Stomach (tissue), 9 donors: ENCODE data around the gene VANGL1. TPM values are rescaled to one million over a fixed set of nuclear protein-coding genes. Genes with fewer than 3 reads are reported as not detected.

Experiments used
- DNase-seq, 2 donors: peaks; one replicate each; pipeline versions ENCODE4 v3.0.0 to v3.0.0-alpha.2; 2013 to 2019
- H3K27ac ChIP-seq, 5 donors: fragments of 200-600 bp in 4 of 5; sonication (generic) in 4 of 5; one replicate each; pipeline ENCODE4 v1.5.1; 2013 to 2019; ENCODE audit warnings: mild to moderate bottlenecking in 1 of 5, moderate library complexity in 1 of 5
- H3K27me3 ChIP-seq, 3 donors: fragments of 200-600 bp; sonication (generic); one replicate each; pipeline ENCODE4 v1.5.1; 2017 to 2019; ENCODE audit warnings: mixed run types in 1 of 3
- H3K36me3 ChIP-seq, 4 donors: fragments of 200-600 bp; sonication (generic); 1 replicate in 3 of 4; 2 replicates in 1 of 4; pipeline ENCODE4 v1.5.1; 2016 to 2019
- H3K4me1 ChIP-seq, 4 donors: fragments of 200-600 bp; sonication (generic); one replicate each; pipeline ENCODE4 v1.5.1; 2016 to 2019
- H3K4me3 ChIP-seq, 4 donors: fragments of 200-600 bp; sonication (generic) in 3 of 4; one replicate each; pipeline ENCODE4 v1.5.1; 2016 to 2019; ENCODE audit warnings: mild to moderate bottlenecking in 1 of 4
- H3K9me3 ChIP-seq, 4 donors: fragments of 200-600 bp; sonication (generic); one replicate each; pipeline ENCODE4 v1.5.1; 2016 to 2019
- EP300 ChIP-seq: sonication (generic); formaldehyde crosslinking; IDR thresholded peaks from one replicate; pipeline ENCODE4 v1.6.1; 2017; ENCODE audit warnings: antibody characterized with exemption
- POLR2A ChIP-seq, 4 donors: fragments of 450-650 bp; IDR thresholded peaks; one replicate each; pipeline ENCODE4 v1.6.1; 2016; ENCODE audit warnings: antibody characterized with exemption in 4 of 4, control low read depth in 2 of 4, mild to moderate bottlenecking in 1 of 4, moderate library complexity in 1 of 4
- POLR2AphosphoS5 ChIP-seq, 3 donors: sonication (generic); formaldehyde crosslinking; IDR thresholded peaks; one replicate each; pipeline ENCODE4 v1.6.1; 2016; ENCODE audit warnings: antibody characterized with exemption in 3 of 3
- WGBS, 5 donors: extraction: QIAGEN DNeasy Blood & Tissue Kit in 3 of 5; methylation state at CpG; one replicate each; pipeline versions ENCODE4 v1.1.5 to v1.1.7; 2013 to 2018; 5-methylcytosine and 5-hydroxymethylcytosine counted together
- intact Hi-C: fragments of 100-400 bp; cut with DNase I; formaldehyde crosslinking; loops from one replicate; pipeline ENCODE4 v1.15.1; 2023; ENCODE audit warnings: low total_unique reads
- polyA plus RNA-seq, 3 donors: library from polyadenylated mRNA; stranded (reverse); fragments of 200-250 nt; gene quantifications; one replicate each; pipeline ENCODE4 v1.2.3, GENCODE V29; 2013
- total RNA-seq, 5 donors: library from RNA; depleted of rRNA; stranded (reverse); fragments of >200 nt; gene quantifications; one replicate each; pipeline versions ENCODE4 v1.1.0 to v1.2.3, GENCODE V29; 2014 to 2016
- TF ChIP-seq, protein P1 (sequence below), 7 experiments: fragments of 450-650 bp in 4 of 7; fragments of 200-600 bp in 3 of 7; sonication (generic) in 3 of 7; IDR thresholded peaks; one replicate each; pipeline ENCODE4 v1.5.1; 2016 to 2019; ENCODE audit warnings: antibody characterized with exemption in 7 of 7, control low read depth in 2 of 7, mild to moderate bottlenecking in 1 of 7
- donor health status: healthy with polysubstance abuse.
- donor health status: Bipolar disorder and iron deficiency.
- donor health status: healthy.

The VANGL1 gene
- total and polyA plus RNA-seq, 8 donors: 1.4 to 9.4 (median 4.7) TPM

DNA sequence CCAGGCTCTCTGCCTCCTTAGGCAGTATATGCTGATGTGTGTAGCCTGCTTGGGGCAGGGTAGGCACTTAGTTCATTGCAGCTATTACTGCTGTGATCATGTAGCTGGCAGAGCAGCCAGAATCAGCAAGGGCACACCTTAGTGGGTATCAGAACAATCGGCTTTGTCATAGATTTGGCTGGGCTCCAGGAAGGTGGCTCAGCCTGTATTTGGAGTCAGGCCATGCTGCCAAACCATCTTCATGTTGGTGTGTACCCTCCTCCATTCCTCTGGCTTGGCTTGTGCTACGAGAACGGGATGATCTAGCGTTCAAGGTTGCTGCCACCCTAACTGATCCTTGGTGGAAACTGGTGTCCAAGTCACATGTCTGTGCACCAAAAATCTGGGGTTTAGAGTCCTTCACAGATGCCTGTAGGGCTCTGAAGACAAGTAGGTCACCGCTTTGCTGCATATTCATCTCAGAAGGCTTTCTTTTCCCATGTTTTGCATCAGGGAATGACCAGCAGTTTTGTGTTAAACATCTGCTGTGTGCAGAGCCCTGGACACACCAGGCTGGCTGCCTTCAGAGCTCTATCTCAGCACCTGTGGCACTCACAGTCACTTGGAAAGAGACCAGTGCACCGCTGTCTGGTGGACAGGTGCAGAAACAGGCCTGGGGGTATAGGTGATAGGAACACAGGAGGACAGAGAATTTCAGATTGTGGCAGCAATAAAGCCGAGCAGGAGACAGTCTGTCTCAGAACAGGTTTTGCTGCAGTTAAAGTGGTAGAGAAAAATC lies 23.7 kb downstream of the VANGL1 start:
- Histone ChIP-seq H3K9me3 (no peaks in the 10 kb centered on the region), H3K36me3 (peaks cover 10 to 73% (median 61%) of the 10 kb centered on the region in 4 donors), H3K27ac (peak overlapping the region in 1 of 5 donors; percentile 34), H3K4me3 (no peak overlapping the region), H3K27me3 (no peaks in the 10 kb centered on the region), H3K4me1 (peaks cover 0 to 26% (median 15%) of the 10 kb centered on the region in 4 donors)
- 55 to 88% (median 71%) methylated on average over 7 of the region's 7 CpGs for WGBS, 5 donors
- peak in 1 of 2 donors; percentile 48 for DNase-seq
- intact Hi-C loops: no loop called here
- TF ChIP-seq, protein P1, sequence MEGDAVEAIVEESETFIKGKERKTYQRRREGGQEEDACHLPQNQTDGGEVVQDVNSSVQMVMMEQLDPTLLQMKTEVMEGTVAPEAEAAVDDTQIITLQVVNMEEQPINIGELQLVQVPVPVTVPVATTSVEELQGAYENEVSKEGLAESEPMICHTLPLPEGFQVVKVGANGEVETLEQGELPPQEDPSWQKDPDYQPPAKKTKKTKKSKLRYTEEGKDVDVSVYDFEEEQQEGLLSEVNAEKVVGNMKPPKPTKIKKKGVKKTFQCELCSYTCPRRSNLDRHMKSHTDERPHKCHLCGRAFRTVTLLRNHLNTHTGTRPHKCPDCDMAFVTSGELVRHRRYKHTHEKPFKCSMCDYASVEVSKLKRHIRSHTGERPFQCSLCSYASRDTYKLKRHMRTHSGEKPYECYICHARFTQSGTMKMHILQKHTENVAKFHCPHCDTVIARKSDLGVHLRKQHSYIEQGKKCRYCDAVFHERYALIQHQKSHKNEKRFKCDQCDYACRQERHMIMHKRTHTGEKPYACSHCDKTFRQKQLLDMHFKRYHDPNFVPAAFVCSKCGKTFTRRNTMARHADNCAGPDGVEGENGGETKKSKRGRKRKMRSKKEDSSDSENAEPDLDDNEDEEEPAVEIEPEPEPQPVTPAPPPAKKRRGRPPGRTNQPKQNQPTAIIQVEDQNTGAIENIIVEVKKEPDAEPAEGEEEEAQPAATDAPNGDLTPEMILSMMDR (IDR thresholded peaks at IDR 0.05): no peak
- TF ChIP-seq POLR2AphosphoS5 (IDR thresholded peaks at IDR 0.05): peak in 1 of 3 donors; percentile 5

DNA sequence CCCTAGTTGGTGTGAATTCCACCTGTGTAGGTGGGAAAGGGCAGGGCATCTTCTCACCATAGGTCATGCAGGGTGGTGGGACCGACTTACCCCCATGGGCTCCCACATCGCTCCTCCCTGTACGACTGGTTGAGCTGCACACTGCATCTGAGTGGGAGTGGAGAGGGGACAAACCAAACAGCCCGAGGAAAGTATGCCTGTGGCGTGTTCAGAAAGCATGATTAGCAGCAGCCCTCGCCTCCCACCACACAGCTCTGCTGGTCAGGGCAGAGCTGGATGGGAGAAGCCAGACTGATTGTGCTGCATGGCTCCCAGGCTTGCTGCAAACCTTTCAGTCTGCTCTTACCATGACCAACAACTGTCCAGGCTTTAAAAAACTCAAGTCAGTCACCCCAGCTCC lies 24.4 kb downstream of the VANGL1 start:
- DNase-seq: no peak
- no peaks in the 10 kb centered on the region for H3K9me3 ChIP-seq
- intact Hi-C loops: no loop called here
- no peak overlapping the region for H3K4me3 ChIP-seq
- no peaks in the 10 kb centered on the region for H3K27me3 ChIP-seq
- TF ChIP-seq POLR2AphosphoS5 (IDR thresholded peaks at IDR 0.05) (no peak), POLR2A (IDR thresholded peaks at IDR 0.05) (no peak), EP300 (no peak)
- TF ChIP-seq, protein P1 (IDR thresholded peaks at IDR 0.05): no peak
- peak overlapping the region in 1 of 5 donors; percentile 34 for H3K27ac ChIP-seq
- peaks cover 10 to 69% (median 54%) of the 10 kb centered on the region in 4 donors for H3K36me3 ChIP-seq
- 75 to 95% (median 81%) methylated on average over 6 of the region's 6 CpGs for WGBS, 5 donors
- peaks cover 0 to 33% (median 22%) of the 10 kb centered on the region in 4 donors for H3K4me1 ChIP-seq

DNA sequence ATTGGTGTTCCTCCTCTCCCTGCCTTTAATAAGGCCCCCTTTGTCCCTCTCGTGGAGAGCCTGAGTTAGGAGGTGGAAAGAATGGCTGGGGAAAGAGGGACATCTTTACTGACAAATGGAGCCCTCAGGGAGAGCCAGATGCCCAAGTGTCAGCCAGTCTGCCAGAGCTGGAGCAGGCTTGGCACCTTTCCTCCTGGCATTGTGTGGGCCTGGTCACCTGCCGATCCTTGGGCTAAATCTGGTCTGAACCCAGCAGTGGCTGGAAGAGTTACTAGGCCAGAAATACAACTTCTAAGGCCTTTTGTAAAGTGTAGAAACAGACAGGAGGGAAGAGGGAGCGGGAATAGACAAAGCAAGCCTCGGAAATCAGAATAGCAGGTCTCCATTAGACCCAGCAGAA lies 24.9 kb downstream of the VANGL1 start:
- H3K9me3 ChIP-seq: no peaks in the 10 kb centered on the region
- no peak for TF ChIP-seq EP300
- TF ChIP-seq, protein P1 (IDR thresholded peaks at IDR 0.05): no peak
- no peak for TF ChIP-seq POLR2A (IDR thresholded peaks at IDR 0.05)
- no peak for TF ChIP-seq POLR2AphosphoS5 (IDR thresholded peaks at IDR 0.05)
- WGBS, 5 donors: 43 to 66% (median 50%) methylated on average over 4 of the region's 4 CpGs
- H3K27me3 ChIP-seq: no peaks in the 10 kb centered on the region
- no peak overlapping the region for H3K4me3 ChIP-seq
- H3K4me1 ChIP-seq: peaks cover 0 to 38% (median 27%) of the 10 kb centered on the region in 4 donors
- peak overlapping the region in 2 of 5 donors; percentile 26 to 34 for H3K27ac ChIP-seq
- DNase-seq: peak in 1 of 2 donors; percentile 80
- intact Hi-C loops: no loop called here
- peaks cover 10 to 67% (median 50%) of the 10 kb centered on the region in 4 donors for H3K36me3 ChIP-seq

DNA sequence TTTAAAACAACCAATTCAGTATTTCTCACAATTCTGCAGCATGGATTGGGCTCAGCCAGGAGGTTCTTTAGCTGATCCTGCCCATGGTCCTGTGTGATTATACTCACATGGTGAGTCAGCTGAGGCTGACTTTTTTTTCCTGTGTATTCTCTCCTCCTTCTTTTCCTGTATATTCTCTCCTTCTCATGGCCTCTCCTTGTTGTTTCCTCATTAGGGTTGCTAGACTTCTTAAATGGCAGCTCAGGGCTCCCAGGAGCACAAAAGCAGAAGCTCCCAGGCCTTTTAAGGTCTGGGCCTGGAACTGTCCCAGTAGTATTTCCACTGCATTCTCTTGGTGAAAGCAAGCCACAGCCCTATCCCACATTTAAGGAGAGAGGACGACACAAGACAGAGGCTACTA lies 26.8 kb downstream of the VANGL1 start:
- 80 to 96% (median 93%) methylated on average over 1 of the region's 1 CpG for WGBS, 5 donors
- peaks cover 0 to 55% (median 32%) of the 10 kb centered on the region in 4 donors for H3K4me1 ChIP-seq
- intact Hi-C loops: no loop called here

More for the DNA sequence above, 26.8 kb downstream of the VANGL1 start:
- no peak for TF ChIP-seq EP300
- TF ChIP-seq, protein P1 (IDR thresholded peaks at IDR 0.05): no peak
- TF ChIP-seq POLR2AphosphoS5 (IDR thresholded peaks at IDR 0.05): no peak
- TF ChIP-seq POLR2A (IDR thresholded peaks at IDR 0.05): no peak
- Histone ChIP-seq H3K27me3 (no peaks in the 10 kb centered on the region), H3K9me3 (no peaks in the 10 kb centered on the region), H3K27ac (peak overlapping the region in 1 of 5 donors; percentile 26), H3K36me3 (peaks cover 6 to 50% (median 36%) of the 10 kb centered on the region in 4 donors), H3K4me3 (no peak overlapping the region)
- no peak for DNase-seq
